Activated naive CD8-positive, alpha-beta T cell treated with anti-CD3 and anti-CD28 coated beads, Interleukin-2, amount 50 U/mL, for 16 hours (primary cell): ENCODE results near the gene PLPPR2.
"Not testable (repeated sequence)": the region's sequence is repeated elsewhere in the genome, so short reads cannot be mapped to it uniquely, and the experiment has no call there.

Experiments
- DNase-seq: peaks from one replicate; pipeline ENCODE4 v3.0.0-alpha.2; 2020; ENCODE audit warnings: low read depth, low spot score

PLPPR2 gene

GRCh38 chr19:11340099-11340467 lies 15.1 kb upstream of the PLPPR2 start:
- DNase-seq = not testable (repeated sequence)

GRCh38 chr19:11342429-11342828 lies 12.8 kb upstream of the PLPPR2 start:
- no peak for DNase-seq

- DNase-seq = no peak
These were observed 10.0 kb upstream of the PLPPR2 start for GRCh38 chr19:11345122-11345803.

- DNase-seq = peak; percentile 98
These were observed 8.9 kb upstream of the PLPPR2 start, which contains the start of the genes CCDC159 and TMEM205 for GRCh38 chr19:11346104-11346940. Gene CCDC159, plus strand, starts transcription at chr19:11346519. Its CDS starts 88 bp downstream, at chr19:11346607. Gene TMEM205, minus strand, starts transcription at chr19:11346268. Its CDS starts 649 bp downstream, at chr19:11345619.

GRCh38 chr19:11347546-11348039 lies 7.6 kb upstream of the PLPPR2 start:
- no peak for DNase-seq

- no peak for DNase-seq
These were observed 6.1 kb upstream of the PLPPR2 start for GRCh38 chr19:11349171-11349570.

- not testable (repeated sequence) for DNase-seq
These were observed 1.1 kb upstream of the PLPPR2 start for GRCh38 chr19:11354102-11354501.

GRCh38 chr19:11356074-11356397 lies 804 bp downstream of the PLPPR2 start:
- no peak for DNase-seq

GRCh38 chr19:11356676-11357550 lies 1.7 kb downstream of the PLPPR2 start:
- no peak for DNase-seq

GRCh38 chr19:11359421-11359820 lies 4.2 kb downstream of the PLPPR2 start:
- DNase-seq = no peak

GRCh38 chr19:11361037-11361770 lies 6.0 kb downstream of the PLPPR2 start:
- DNase-seq = no peak

GRCh38 chr19:11361771-11362731 lies 6.8 kb downstream of the PLPPR2 start:
- no peak for DNase-seq

- no peak for DNase-seq
These were observed 8.6 kb downstream of the PLPPR2 start for GRCh38 chr19:11363881-11364280.

GRCh38 chr19:11364296-11364904 lies 9.2 kb downstream of the PLPPR2 start:
- DNase-seq = no peak

GRCh38 chr19:11364935-11365334 lies 9.7 kb downstream of the PLPPR2 start:
- no peak for DNase-seq

- DNase-seq = no peak
These were observed 10.4 kb downstream of the PLPPR2 start for GRCh38 chr19:11365557-11366117.

- no peak for DNase-seq
These were observed 12.3 kb downstream of the PLPPR2 start for GRCh38 chr19:11367528-11367927.

- no peak for DNase-seq
These were observed 15.5 kb downstream of the PLPPR2 start for GRCh38 chr19:11370744-11371143.
